GM15510 (cell line): ENCODE results near the gene RGS14.

ENCODE experiments used
- POLR2A ChIP-seq: IDR thresholded peaks from 3 replicates; pipeline ENCODE4 v1.6.1; 2011; ENCODE audit warnings: borderline replicate concordance; ENCODE audit not compliant: insufficient read length; ENCODE audit errors: extremely low read depth

Gene RGS14

GRCh38 chr5:177316005-177316404, 41.7 kb upstream of the RGS14 start:
- no peak for TF ChIP-seq POLR2A

- TF ChIP-seq POLR2A: no peak
Measured at GRCh38 chr5:177317959-177318377, 39.8 kb upstream of the RGS14 start.

GRCh38 chr5:177319913-177320588, 37.7 kb upstream of the RGS14 start:
- TF ChIP-seq POLR2A: no peak

- TF ChIP-seq POLR2A: no peak
Measured at GRCh38 chr5:177320879-177321278, 36.8 kb upstream of the RGS14 start.

GRCh38 chr5:177325868-177326381, 31.8 kb upstream of the RGS14 start:
- TF ChIP-seq POLR2A: no peak

- TF ChIP-seq POLR2A: no peak
Measured at GRCh38 chr5:177327539-177328522, 29.9 kb upstream of the RGS14 start.

- TF ChIP-seq POLR2A: no peak
Measured at GRCh38 chr5:177328545-177329231, 29.0 kb upstream of the RGS14 start.

- TF ChIP-seq POLR2A: no peak
Measured at GRCh38 chr5:177329883-177330282, 27.8 kb upstream of the RGS14 start.

- TF ChIP-seq POLR2A: no peak
Measured at GRCh38 chr5:177330991-177331842, 26.5 kb upstream of the RGS14 start.

GRCh38 chr5:177332031-177332895, 25.5 kb upstream of the RGS14 start:
- no peak for TF ChIP-seq POLR2A

- no peak for TF ChIP-seq POLR2A
Measured at GRCh38 chr5:177332896-177333260, 24.8 kb upstream of the RGS14 start.

- TF ChIP-seq POLR2A: no peak
Measured at GRCh38 chr5:177333420-177334154, 24.1 kb upstream of the RGS14 start.
